Liver (tissue), 9 donors: Measurements from ENCODE around the gene IYD. TPM values are rescaled to one million over a fixed set of nuclear protein-coding genes. Genes with fewer than 3 reads are reported as not detected.

Experiments used
- DNase-seq: peaks from one replicate; pipeline ENCODE4 v3.0.0-alpha.2; 2017; ENCODE audit warnings: low spot score
- H3K27ac ChIP-seq, 2 donors: one replicate each; pipeline ENCODE4 v1.7.0; 2013; ENCODE audit warnings: inconsistent platforms in 2 of 2, low read length in 2 of 2, control low read depth in 1 of 2, low read depth in 1 of 2, mild to moderate bottlenecking in 1 of 2
- H3K27me3 ChIP-seq, 4 donors: one replicate each; pipeline versions ENCODE4 v1.6.1 to v1.7.0; 2013; ENCODE audit warnings: low read length in 3 of 4, inconsistent platforms in 1 of 4, mild to moderate bottlenecking in 1 of 4, moderate library complexity in 1 of 4; ENCODE audit not compliant: control insufficient read depth in 4 of 4, insufficient read depth in 4 of 4
- H3K36me3 ChIP-seq, 4 donors: one replicate each; pipeline versions ENCODE4 v1.6.1 to v1.7.0; 2013; ENCODE audit warnings: low read length in 3 of 4, mild to moderate bottlenecking in 3 of 4, low read depth in 1 of 4, moderate library complexity in 1 of 4; ENCODE audit not compliant: control insufficient read depth in 4 of 4, insufficient read depth in 3 of 4
- H3K4me1 ChIP-seq, 4 donors: one replicate each; pipeline versions ENCODE4 v1.6.1 to v1.7.0; 2013; ENCODE audit warnings: low read length in 3 of 4, mild to moderate bottlenecking in 3 of 4, moderate library complexity in 1 of 4; ENCODE audit not compliant: control insufficient read depth in 4 of 4, insufficient read depth in 4 of 4
- H3K4me3 ChIP-seq, 3 donors: one replicate each; pipeline versions ENCODE4 v1.6.1 to v1.7.0; 2013; ENCODE audit warnings: low read length in 3 of 3, control low read depth in 1 of 3, low read depth in 1 of 3, mild to moderate bottlenecking in 1 of 3
- H3K9ac ChIP-seq, 2 donors: one replicate each; pipeline ENCODE4 v1.7.0; 2013; ENCODE audit warnings: low read length in 2 of 2, mild to moderate bottlenecking in 2 of 2, moderate library complexity in 2 of 2, control low read depth in 1 of 2, low read depth in 1 of 2
- H3K9me3 ChIP-seq, 4 donors: one replicate each; pipeline versions ENCODE4 v1.6.1 to v1.7.0; 2013; ENCODE audit warnings: low read length in 3 of 4; ENCODE audit not compliant: control insufficient read depth in 4 of 4
- EGR1 ChIP-seq, 2 donors: IDR thresholded peaks; 2 replicates each; pipeline ENCODE4 v1.6.1; 2016 to 2018; ENCODE audit warnings: antibody characterized with exemption in 2 of 2, low read depth in 2 of 2
- FOXA1 ChIP-seq: IDR thresholded peaks from 2 replicates; pipeline ENCODE4 v1.6.1; 2016; ENCODE audit warnings: antibody characterized with exemption
- FOXA2 ChIP-seq: IDR thresholded peaks from 2 replicates; pipeline ENCODE4 v1.6.1; 2016; ENCODE audit warnings: antibody characterized with exemption
- GABPA ChIP-seq, 2 donors: IDR thresholded peaks in 1 of 2; conservative IDR thresholded peaks in 1 of 2; 2 replicates each; pipeline ENCODE4 v1.6.1; 2016; ENCODE audit warnings: antibody characterized with exemption in 2 of 2, mild to moderate bottlenecking in 1 of 2, moderate library complexity in 1 of 2
- HNF4A ChIP-seq, 2 donors: conservative IDR thresholded peaks; 2 replicates each; pipeline ENCODE4 v1.6.1; 2016; ENCODE audit warnings: antibody characterized with exemption in 2 of 2, mild to moderate bottlenecking in 2 of 2
- HNF4G ChIP-seq: IDR thresholded peaks from 2 replicates; pipeline ENCODE4 v1.6.1; 2016; ENCODE audit warnings: antibody characterized with exemption
- JUND ChIP-seq, 2 donors: IDR thresholded peaks; 2 replicates each; pipeline ENCODE4 v1.6.1; 2016; ENCODE audit warnings: antibody characterized with exemption in 2 of 2
- NR2F2 ChIP-seq: IDR thresholded peaks from 2 replicates; pipeline ENCODE4 v1.6.1; 2016; ENCODE audit warnings: antibody characterized with exemption
- RAD21 ChIP-seq, 2 donors: IDR thresholded peaks; 2 replicates each; pipeline ENCODE4 v1.6.1; 2016; ENCODE audit warnings: antibody characterized with exemption in 2 of 2, mild to moderate bottlenecking in 2 of 2
- RXRA ChIP-seq, 2 donors: IDR thresholded peaks; 2 replicates each; pipeline ENCODE4 v1.6.1; 2017 to 2018; ENCODE audit warnings: antibody characterized with exemption in 2 of 2, mild to moderate bottlenecking in 1 of 2
- SP1 ChIP-seq: IDR thresholded peaks from 2 replicates; pipeline ENCODE4 v1.6.1; 2018; ENCODE audit warnings: antibody characterized with exemption, mild to moderate bottlenecking
- TAF1 ChIP-seq: conservative IDR thresholded peaks from 2 replicates; pipeline ENCODE4 v1.6.1; 2016; ENCODE audit warnings: antibody characterized with exemption, mild to moderate bottlenecking
- YY1 ChIP-seq: IDR thresholded peaks from 2 replicates; pipeline ENCODE4 v1.6.1; 2016; ENCODE audit warnings: antibody characterized with exemption, mild to moderate bottlenecking
- WGBS: extraction: QIAGEN DNeasy Blood & Tissue Kit; methylation state at CpG from one replicate; pipeline ENCODE4 v1.1.7; 2013; 5-methylcytosine and 5-hydroxymethylcytosine counted together
- polyA plus RNA-seq, 2 donors: library from polyadenylated mRNA; stranded (reverse) in 1 of 2; unstranded in 1 of 2; fragments of 200-250 nt in 1 of 2; fragments of >200 nt in 1 of 2; fragmentation: Nextera tagmentation in 1 of 2; extraction: Ambion mirVana in 1 of 2; gene quantifications; one replicate each; pipeline versions ENCODE4 v1.2.1 to v1.2.3, GENCODE V29; 2013 to 2015
- total RNA-seq, 2 donors: library from RNA; depleted of rRNA; stranded (reverse); fragments of >200 nt; gene quantifications; one replicate each; pipeline ENCODE4 v1.2.3, GENCODE V29; 2014
- TF ChIP-seq, protein P1 (sequence below): IDR thresholded peaks from 2 replicates; pipeline ENCODE4 v1.6.1; 2016; ENCODE audit warnings: antibody characterized with exemption
- TF ChIP-seq, protein P2 (sequence below): IDR thresholded peaks from 2 replicates; pipeline ENCODE4 v1.6.1; 2016; ENCODE audit warnings: antibody characterized with exemption
- TF ChIP-seq, protein P3 (sequence below): fragments of 150-350 bp; IDR thresholded peaks from 2 replicates; pipeline ENCODE4 v1.5.1; 2017; ENCODE audit warnings: improper control_type of control experiment, low read depth, low read length; ENCODE audit not compliant: missing input control
- TF ChIP-seq, protein P4 (sequence below): IDR thresholded peaks from 2 replicates; pipeline ENCODE4 v1.6.1; 2016; ENCODE audit warnings: antibody characterized with exemption, mild to moderate bottlenecking
- TF ChIP-seq, protein P5 (sequence below): IDR thresholded peaks from 2 replicates; pipeline ENCODE4 v1.6.1; 2016; ENCODE audit warnings: antibody characterized with exemption
- donor health status: healthy.
- donor health status: healthy.
- donor health status: healthy.
- donor health status: healthy.
- donor health status: healthy.

IYD gene
- total and polyA plus RNA-seq, 4 donors: 1.6 to 6.2 (median 2.6) TPM

DNA sequence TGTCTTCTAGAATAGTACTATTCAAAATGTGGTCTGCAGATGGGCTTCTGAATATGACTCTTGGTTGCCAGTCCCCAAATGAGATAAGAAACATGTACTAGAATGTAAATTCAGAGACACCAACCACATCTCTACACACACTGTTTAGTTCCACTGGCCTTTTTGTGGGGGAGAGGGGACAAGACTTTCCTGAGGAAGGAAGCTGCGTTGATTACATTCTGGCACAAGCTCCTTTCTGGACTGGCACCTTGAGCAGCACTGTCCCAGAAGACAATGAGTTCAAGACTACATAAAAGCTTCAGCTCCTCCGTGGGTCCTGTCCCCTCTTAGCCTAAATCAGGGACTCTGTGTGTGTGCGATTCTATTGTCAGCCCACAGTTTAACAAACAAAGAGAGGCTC is 6.9 kb upstream of the IYD start:
- H3K27me3 ChIP-seq: no peaks in the 10 kb centered on the region
- TF ChIP-seq, protein P1, sequence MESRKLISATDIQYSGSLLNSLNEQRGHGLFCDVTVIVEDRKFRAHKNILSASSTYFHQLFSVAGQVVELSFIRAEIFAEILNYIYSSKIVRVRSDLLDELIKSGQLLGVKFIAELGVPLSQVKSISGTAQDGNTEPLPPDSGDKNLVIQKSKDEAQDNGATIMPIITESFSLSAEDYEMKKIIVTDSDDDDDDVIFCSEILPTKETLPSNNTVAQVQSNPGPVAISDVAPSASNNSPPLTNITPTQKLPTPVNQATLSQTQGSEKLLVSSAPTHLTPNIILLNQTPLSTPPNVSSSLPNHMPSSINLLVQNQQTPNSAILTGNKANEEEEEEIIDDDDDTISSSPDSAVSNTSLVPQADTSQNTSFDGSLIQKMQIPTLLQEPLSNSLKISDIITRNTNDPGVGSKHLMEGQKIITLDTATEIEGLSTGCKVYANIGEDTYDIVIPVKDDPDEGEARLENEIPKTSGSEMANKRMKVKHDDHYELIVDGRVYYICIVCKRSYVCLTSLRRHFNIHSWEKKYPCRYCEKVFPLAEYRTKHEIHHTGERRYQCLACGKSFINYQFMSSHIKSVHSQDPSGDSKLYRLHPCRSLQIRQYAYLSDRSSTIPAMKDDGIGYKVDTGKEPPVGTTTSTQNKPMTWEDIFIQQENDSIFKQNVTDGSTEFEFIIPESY: no peak
- TF ChIP-seq, protein P2, sequence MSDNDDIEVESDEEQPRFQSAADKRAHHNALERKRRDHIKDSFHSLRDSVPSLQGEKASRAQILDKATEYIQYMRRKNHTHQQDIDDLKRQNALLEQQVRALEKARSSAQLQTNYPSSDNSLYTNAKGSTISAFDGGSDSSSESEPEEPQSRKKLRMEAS: no peak
- TF ChIP-seq YY1 (no peak), HNF4A (conservative IDR thresholded peaks at IDR 0.05) (no peak), FOXA2 (no peak), SP1 (no peak), TAF1 (no peak), NR2F2 (no peak), EGR1 (IDR thresholded peaks at IDR 0.05; ENCODE audit: low read depth in 2 of 2) (no peak), JUND (IDR thresholded peaks at IDR 0.05) (no peak), RAD21 (IDR thresholded peaks at IDR 0.05) (no peak), GABPA (IDR thresholded peaks at IDR 0.05 in 1 of 2, conservative IDR thresholded peaks at IDR 0.05 in 1 of 2) (no peak), HNF4G (no peak), FOXA1 (no peak), RXRA (IDR thresholded peaks at IDR 0.05) (no peak)
- TF ChIP-seq, protein P3, sequence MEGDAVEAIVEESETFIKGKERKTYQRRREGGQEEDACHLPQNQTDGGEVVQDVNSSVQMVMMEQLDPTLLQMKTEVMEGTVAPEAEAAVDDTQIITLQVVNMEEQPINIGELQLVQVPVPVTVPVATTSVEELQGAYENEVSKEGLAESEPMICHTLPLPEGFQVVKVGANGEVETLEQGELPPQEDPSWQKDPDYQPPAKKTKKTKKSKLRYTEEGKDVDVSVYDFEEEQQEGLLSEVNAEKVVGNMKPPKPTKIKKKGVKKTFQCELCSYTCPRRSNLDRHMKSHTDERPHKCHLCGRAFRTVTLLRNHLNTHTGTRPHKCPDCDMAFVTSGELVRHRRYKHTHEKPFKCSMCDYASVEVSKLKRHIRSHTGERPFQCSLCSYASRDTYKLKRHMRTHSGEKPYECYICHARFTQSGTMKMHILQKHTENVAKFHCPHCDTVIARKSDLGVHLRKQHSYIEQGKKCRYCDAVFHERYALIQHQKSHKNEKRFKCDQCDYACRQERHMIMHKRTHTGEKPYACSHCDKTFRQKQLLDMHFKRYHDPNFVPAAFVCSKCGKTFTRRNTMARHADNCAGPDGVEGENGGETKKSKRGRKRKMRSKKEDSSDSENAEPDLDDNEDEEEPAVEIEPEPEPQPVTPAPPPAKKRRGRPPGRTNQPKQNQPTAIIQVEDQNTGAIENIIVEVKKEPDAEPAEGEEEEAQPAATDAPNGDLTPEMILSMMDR: no peak
- TF ChIP-seq, protein P4, sequence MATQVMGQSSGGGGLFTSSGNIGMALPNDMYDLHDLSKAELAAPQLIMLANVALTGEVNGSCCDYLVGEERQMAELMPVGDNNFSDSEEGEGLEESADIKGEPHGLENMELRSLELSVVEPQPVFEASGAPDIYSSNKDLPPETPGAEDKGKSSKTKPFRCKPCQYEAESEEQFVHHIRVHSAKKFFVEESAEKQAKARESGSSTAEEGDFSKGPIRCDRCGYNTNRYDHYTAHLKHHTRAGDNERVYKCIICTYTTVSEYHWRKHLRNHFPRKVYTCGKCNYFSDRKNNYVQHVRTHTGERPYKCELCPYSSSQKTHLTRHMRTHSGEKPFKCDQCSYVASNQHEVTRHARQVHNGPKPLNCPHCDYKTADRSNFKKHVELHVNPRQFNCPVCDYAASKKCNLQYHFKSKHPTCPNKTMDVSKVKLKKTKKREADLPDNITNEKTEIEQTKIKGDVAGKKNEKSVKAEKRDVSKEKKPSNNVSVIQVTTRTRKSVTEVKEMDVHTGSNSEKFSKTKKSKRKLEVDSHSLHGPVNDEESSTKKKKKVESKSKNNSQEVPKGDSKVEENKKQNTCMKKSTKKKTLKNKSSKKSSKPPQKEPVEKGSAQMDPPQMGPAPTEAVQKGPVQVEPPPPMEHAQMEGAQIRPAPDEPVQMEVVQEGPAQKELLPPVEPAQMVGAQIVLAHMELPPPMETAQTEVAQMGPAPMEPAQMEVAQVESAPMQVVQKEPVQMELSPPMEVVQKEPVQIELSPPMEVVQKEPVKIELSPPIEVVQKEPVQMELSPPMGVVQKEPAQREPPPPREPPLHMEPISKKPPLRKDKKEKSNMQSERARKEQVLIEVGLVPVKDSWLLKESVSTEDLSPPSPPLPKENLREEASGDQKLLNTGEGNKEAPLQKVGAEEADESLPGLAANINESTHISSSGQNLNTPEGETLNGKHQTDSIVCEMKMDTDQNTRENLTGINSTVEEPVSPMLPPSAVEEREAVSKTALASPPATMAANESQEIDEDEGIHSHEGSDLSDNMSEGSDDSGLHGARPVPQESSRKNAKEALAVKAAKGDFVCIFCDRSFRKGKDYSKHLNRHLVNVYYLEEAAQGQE: no peak
- TF ChIP-seq, protein P5, sequence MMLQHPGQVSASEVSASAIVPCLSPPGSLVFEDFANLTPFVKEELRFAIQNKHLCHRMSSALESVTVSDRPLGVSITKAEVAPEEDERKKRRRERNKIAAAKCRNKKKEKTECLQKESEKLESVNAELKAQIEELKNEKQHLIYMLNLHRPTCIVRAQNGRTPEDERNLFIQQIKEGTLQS: no peak
- no peaks in the 10 kb centered on the region for H3K36me3 ChIP-seq
- no peak overlapping the region for H3K9ac ChIP-seq
- 85% methylated on average over 3 of the region's 3 CpGs for whole genome bisulfite sequencing
- no peaks in the 10 kb centered on the region for H3K4me1 ChIP-seq
- H3K9me3 ChIP-seq: no peaks in the 10 kb centered on the region
- no peak for DNase-seq
- no peak overlapping the region for H3K4me3 ChIP-seq
- H3K27ac ChIP-seq: no peak overlapping the region
